NCI-H2107 (cell line): ENCODE measurements around the gene LRMDA.

Experiments
- DNase-seq: peaks from one replicate; lab custom pipeline; 2025; lab: John Stamatoyannopoulos, UW

LRMDA gene

DNA sequence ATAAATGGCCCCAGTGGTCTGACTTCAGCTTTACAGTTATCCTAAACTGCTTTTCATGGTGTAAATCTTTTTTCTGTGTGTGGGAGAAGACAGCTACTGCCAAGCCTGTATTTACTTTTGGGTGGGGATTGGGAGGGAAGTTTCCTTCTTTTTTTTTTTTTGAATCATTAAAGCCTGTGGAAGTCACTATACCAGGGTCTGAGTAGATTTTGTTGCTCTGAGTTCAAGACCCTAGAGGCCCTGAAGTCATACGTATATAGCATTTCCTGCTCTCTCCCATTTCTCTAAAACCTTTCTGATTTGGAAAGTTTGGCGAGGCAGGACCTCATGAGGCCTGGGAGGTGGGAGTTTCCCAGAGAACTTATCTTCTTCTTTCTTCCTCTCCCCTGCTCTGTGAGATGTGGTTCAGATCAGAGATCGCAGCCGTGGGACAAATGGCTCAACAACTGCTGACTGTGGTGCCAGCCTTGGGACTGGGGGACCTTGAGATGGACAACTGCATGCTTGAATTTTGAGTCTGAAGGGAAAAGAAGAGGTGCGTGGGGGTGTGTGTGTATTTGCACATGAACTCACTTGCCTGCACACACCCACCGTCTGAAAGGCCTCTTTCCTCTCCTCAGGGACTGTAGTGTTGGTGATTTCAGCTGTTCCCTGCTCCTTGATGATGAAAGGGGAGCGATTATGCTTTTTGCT, 18.1 kb downstream of the LRMDA start:
- DNase-seq, result no peak

DNA sequence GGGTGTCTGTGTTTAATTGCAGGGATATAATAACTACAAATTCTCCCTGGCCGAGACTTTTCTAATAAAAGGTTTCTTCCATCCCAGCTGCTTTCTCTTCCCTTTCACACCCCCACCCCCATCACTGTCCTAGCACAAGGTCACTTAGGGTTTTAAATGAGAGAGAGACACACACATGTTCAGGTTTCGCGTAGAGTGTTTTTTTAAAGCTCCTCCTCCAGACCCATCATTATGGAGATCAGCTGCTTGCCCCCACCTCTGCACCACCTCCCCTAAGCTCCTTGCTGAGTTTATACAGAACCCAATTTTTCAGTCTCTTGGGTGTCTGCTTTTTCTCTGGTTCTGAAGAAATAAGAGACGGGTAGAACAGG, 18.6 kb downstream of the LRMDA start:
- no peak for DNase-seq

DNA sequence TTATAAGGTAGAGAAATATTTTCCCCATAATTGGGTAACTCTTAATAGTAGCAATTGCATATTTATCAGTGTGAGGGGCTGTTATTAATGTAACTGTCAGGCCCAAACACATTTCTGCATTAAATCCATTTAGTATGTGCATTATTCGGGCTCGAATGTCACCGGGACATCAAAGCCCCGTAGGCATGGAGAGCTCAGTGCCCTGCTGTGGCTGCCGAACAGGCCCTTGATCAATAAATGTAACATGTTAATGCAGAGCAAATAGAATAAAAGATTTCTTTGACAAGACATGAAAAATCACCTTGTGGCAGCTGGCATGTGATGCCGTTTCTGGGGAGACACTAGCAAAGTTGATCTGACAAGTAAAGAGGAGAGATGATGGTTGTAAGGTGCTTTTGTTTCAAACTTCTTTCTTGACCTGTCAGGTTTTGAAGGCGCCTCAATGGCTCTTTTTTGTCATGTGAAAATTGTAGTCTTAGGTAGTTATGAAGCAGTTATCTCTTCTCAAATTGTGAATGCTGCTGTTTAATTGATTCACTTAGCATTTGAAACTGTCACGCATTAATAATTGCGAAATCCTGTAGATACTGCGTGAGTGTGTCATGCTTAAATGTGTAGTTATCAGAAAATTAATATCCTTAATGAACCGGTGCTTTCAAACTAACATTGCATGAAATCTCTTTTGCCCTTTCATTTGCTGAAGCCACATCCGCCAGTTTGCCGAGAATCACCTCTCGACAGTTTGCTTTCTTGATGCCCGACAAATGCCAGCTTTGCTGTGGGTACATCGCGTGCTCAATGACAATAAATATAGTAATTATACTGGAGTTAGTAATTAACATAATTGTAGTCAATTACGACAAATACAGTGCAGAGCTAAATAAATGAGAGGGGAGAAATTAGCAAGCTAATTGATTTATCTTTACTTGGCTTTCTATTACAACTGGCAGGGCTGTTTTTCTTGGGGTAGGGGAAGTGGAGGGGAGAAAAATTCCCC, 19.5 kb downstream of the LRMDA start:
- no peak for DNase-seq

DNA sequence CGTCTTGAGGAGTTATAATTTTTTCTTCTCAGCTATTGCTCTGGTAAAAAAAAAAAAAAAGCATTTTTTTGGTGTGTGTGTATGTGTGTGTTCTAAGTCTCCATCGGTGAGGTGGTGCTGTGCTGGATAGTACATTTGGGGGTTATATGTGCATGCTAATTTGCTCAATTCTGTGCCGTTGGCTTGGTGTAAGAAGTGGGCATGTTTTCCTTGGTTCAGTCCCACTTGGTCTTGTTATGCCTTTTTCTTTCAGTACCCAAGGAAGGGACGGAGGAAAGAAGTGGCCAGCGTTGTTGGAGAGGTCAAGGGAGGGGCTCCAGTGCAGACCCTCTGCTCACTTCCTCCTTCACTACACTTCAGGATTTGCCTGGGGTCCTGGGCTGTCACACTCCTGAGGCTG, 20.4 kb downstream of the LRMDA start:
- DNase-seq, result no peak

DNA sequence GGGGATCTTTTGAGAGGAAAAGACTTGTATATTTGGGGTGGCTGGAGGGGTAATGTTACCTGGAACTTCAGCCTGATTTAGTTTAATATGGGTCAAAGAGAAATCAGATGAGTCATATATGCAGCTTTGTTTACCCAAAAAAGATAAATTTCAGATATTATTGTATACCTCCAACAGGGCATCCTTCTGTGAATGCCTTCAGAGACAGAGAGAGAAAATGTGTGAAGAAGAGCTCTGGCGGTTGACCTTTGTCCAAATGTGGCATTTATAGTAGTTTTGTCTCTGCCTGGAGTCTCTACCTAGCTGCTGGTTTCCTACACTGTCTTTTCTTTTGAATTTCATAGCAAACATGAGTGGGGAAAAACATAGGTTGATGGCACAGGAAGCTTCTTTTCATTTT, 21.6 kb downstream of the LRMDA start:
- no peak for DNase-seq

DNA sequence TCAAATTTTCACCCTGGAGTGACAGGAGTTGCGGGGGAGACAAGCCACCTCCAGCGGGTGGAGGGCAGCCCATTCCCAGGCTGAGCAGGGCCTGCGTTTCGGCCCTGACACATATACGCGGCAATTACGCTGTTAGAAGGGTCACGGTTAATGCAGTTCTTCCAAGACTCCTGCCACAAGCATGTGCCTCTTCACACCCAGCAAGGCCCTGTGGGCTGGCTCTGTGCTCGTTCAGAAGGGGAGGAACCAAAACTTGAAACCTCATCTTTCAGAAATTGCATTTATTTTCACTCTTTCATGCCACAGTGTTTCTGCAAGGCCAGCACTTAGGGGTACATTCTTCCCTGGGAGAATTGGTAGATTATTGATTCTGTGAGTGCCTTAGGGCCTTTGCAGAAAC, 24.7 kb downstream of the LRMDA start:
- no peak for DNase-seq

DNA sequence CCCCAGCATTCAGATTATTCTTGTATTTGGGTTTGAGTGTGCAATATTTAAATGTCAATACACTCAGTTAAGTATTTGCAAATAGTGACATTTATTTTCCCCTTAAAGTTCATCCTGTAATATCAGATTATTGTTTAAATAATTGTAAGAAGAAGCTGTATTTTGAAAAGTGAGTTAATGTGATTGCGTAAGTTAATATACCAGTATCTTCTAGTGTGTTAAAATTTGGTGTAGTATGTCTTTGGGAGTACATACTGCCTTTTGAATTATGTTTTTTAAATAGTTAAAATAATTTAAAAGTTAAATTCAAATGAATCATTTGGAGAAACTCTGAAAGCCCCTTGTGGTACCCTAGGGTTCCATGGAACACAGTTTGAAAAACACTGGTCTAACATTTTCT, 28.6 kb downstream of the LRMDA start:
- no peak for DNase-seq

DNA sequence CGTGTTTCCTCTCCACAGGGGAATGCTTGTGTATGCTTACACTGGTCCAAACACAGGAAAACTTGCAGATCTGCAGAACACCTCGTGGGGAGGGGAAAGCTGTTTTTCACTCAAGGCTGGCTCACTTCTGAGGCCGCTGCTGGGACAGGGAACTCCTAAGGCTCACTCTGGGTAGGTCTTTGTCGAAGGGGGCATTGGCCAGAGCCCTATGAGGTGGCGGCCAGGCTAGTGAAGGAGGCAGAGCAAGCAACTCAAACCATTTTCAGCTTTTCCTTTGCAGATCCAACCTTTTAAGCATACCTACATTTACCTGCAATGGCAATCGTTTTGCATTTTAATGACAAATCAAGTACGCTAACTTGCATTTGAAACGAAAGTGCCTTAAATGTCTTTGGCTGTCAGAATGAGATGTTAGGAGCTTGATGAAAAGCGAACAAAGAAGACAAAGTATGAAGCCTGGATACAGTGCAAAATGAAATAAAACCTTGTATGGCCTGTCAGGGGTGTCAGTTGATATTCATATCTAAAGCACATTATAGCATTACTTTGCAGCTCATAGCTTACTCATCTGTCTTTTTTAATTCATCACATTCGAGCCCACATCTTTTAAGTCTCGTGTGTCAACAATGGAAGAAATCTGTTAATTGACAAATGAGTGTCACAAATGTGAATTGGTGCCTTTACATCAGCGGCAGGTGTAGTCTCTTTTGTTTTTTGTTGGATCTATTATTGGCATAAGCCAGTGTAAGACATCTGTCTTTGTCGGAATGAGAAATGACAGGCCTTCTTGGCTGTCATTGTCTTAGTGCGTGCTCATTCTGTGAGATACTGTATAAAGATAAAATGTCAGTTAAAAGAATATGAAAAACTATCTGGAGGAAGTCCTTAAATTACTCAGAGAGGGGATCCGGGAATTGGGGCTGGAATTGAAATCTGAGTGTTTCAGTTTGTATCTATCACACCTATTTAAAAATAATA, 30.5 kb downstream of the LRMDA start:
- DNase-seq, result no peak

DNA sequence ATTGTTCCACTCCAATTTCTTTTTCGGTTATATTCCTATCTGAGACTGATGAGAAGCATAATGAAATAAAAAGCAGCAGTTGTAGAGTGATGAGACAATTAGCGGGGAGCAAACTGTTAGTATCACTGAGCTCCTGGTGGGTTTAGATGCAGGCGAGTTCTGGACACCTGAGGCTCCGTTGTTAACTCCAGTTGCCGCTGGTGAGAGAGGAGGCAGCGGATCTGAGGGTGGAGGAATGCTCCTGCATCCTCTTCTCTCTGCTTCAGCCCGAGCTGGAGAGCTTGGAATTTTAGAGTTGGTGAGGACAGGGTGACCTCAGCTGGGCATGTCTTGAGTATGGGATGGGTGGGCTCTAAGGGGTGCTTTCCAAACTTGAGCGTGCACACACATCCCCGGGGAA, 31.4 kb downstream of the LRMDA start:
- no peak for DNase-seq

DNA sequence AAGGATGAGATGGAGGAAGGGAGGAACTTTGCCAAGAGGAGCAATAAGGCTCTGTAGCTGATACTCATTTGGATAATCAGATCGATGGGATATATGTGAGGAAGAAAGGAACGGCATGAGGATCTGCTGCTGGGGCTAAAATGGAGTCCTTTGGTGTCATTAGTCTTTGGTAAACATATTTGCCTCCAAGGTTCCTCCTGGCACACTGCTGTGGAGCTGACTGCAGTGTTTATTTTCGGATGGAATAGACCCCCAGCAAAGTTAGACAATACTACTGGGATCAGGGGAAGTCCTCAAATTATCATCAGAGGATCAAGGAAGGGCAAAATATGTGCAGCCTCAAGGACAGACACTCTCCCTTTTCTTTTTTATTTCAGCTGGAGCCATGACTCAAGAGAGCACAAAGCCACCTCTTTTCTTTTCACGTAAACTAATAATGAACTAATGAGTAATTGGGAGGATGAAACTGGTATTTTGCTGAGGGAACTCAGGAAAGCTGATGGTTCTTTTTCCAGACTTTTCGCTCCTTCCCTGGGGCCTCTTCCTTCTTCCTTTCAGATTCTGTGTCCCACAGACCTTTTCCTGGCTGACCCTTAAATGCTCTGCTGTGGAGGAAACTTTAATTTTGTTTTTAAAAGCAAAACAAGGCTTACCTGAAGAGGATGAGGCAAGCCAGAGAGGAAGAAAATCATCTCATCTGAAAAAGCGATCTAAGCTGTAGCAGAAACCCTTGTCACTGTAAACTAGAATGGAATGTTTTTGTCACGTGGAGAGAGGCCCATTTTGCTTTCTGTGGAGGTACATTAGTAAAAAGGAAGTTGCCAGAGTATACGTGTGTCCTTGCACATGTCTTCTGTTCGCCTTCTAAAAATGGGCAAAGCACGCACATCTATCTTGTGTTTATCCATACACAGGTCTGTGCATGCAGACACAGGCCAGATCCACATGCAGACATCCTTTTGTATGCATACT, 33.3 kb downstream of the LRMDA start:
- DNase-seq, result no peak

DNA sequence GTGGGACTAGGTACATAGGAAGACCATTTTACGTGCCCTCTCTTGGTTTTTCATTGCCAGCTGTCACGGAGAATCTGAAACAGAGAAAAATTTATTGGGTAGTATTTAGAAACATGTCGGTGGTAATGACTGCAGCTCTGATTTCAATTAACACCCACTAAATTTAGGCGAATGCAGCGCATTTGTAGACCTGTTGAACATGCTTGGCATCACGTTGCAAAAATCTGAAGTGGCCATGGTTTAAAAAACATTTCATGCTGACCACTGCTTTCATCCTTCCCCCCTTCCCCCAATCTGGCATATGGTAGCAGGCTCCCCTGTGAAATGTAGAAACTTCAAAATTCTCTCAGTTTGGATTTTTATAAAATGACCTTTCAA, 34.0 kb downstream of the LRMDA start:
- no peak for DNase-seq

DNA sequence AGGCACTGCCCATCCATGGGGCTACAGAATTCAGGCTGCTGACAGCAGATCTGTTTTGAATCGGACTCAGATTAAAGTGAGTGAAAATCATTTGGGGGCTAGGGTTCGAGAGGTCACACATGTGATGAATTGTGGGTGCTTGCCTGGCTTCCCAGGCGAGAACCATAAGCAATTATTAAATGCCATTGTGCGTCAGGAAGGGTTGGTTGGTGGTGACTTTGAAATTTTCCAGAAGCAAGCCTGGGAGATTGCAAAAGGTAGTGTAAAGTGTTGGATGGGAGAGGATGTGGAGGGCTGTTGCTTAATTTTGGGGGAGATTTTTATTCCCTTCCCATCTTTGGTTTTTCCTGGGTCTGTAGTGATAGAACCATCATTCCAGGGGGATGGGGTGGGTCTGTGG, 34.6 kb downstream of the LRMDA start:
- DNase-seq, result no peak

DNA sequence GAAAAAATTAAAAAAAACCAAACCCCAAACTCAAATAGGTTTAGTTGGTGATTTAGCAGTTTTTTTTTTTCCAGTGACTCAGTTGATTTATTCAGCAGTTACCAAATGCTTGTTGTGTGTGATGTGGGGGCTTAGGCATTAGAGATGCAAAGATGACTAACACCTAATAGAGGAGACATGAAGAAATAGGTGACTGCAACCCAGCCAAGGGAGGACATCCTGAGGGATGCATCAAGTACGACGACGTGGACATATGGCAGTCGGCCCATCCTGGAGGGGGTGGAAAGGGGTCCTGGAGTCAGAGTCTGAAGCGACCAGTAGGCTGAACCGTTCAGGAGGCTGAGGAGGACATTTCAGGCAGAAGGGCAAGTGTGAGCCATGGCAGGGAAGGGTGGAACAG, 35.5 kb downstream of the LRMDA start:
- DNase-seq, result no peak

DNA sequence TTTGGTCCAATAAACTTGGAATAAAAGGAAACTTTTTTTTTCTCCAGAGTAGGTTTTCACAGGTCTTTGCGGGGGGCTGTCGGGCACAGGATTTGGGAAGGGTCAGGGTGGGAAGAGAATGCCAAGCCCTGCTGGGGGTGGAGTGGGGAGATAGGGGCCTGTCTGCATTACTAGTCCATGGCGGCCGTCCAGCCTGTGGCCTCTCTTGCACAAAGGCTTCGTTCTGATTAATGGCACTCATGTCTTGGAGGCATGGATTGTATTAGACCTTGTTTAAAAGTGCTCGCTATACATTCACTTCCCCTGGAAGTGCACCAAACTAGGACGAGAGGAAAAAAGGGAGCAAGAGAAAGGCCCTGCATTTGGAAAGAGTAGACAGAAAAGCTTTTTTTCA, 37.2 kb downstream of the LRMDA start:
- no peak for DNase-seq

DNA sequence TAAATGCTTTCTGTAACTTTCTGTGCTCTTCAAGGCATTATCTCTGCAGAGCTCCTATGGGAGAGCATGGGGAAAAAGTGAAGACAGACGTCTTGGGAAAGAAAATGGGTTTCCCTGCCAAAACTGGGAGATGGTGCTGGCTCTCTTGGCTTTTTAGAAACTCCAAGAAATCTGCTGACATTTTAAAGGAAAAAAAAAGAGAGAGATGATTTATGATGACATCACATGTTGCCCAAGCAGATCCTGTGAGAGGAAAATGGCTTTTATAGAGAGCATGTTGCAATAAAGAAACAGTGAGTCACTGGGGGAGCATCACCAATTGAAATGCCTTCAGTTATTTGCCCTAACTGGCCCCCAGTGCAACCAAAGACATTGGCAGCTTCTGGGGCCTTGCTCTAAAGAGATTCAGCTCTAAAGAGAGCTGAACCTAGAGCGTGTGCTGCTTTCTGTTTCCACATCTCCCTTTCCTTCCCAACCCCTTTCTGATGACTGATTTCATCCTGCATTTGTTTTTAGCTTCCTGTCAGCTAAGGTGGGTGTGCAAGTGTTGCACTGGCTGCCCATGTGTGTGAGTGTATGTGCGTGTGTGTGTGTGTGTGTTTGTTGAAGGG, 37.7 kb downstream of the LRMDA start:
- DNase-seq, result no peak

DNA sequence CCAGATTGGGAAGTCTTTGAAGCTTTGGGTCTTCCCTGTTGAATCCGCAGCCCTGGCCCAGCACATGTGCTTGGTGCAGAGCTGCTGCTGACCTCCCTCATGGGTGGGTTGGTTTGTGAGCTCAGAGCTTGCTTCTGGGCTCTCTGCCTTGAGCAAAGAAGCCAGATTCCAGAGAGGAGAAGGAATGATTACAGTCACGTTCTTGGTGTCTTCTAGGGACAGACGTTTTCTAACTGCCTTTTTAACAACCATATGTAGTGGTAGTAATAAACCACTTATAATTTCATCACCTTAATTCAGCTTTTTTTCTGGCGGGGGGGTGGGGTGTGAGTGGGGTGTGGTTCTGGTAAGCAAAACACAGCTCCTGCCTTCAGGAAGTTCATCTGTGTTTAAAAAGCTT, 39.5 kb downstream of the LRMDA start:
- no peak for DNase-seq

DNA sequence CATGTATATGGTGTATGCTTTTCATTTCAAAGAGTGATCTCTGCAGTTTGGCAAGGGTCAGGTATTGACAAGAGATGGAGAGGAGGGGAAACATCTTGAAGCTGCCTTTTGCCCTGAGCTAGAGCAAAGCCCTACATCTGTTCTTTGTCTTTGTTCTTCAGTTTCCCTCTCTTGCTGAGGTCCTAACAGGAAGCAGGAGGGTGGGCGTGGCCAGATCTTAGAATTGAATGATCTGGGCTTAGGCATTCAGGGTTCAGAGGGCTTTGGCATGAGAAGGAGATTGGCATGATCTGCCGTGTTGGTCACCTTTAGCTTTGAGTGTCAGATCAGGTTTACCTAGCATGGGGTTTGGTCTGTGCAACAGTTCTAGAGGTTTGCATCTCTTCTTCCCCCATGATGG, 41.3 kb downstream of the LRMDA start:
- DNase-seq, result no peak

DNA sequence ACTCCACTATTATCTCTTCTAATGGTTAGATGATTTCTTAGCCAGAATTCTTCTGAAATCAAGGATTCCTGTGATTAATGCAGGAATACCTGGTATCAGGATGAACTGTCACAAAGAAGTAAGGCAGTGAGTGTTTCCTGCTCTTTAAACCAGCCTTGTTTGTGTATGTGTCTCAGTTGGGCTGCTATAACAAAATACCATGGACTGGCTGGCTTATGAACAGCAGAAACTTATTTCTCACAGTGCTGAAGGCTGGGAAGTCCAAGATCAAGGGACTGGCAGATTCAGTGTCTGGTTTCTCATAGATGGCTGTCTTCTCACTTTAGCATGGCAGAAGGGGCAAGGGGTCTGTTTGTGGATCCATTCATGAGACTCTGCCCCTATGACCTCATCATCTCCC, 42.7 kb downstream of the LRMDA start:
- DNase-seq, result no peak

DNA sequence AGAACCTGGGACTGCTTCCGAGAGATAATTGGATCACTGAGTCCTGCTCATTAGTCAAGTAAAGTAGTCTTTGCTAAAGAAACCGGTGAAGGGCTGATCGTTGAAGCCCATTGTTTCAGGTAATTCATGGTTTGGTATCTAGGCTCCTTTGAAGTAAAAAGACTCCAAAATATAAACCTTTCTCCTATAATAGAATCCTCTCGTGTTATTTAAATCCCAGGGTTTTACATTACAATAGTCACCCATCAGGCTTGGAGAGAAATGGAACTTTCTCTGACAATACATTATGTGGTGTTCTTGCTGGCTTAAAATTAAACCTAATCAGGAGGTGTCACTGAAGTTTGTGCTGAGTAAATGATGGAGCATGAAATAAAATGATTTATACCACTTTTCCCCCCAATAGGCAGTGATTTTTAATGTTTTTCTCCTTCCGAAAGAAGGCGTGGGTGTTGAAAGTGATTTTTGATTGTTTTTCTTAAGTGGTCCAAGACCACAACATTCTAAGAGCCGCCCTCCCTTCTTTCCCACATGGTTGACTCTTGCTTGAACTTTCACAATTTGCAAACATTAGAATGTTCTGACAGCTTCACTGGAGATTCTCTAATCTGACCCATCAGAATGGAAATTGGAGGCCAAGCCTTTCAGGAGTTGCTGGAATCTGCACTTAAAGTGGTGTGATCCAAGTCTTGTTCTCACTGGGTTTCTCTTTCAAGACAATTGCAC, 44.2 kb downstream of the LRMDA start:
- no peak for DNase-seq

DNA sequence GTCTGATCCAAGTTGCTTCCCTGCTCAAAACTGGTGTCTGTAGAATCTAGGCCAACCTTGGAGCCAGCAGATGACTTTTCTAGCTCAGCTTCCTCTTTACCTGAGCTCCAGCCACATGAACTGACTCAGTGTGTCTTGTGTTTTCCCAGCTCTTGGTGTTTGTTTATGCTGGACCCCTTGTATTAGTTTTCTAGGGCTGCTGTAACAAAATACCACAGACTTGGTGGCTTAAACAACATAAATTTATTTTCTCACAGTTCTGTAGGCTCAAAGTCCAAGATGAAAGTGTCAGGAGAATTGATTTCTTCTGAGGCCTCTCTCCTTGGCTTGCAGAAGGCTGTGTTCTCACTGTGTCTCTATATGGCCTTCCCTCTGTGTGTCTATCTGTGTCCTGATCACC, 45.1 kb downstream of the LRMDA start:
- DNase-seq, result no peak
